HG03108 (cell line): ENCODE results near the gene AGBL5.
"Not testable (repeated sequence)": the region's sequence is repeated elsewhere in the genome, so short reads cannot be mapped to it uniquely, and the experiment has no call there.

Source experiments
- ATAC-seq: cut with Tn5 transposase; IDR thresholded peaks from one replicate; pipeline ENCODE4 v1.9.1; 2021; ENCODE audit warnings: moderate library complexity; ENCODE audit not compliant: unreplicated experiment

AGBL5 gene

DNA sequence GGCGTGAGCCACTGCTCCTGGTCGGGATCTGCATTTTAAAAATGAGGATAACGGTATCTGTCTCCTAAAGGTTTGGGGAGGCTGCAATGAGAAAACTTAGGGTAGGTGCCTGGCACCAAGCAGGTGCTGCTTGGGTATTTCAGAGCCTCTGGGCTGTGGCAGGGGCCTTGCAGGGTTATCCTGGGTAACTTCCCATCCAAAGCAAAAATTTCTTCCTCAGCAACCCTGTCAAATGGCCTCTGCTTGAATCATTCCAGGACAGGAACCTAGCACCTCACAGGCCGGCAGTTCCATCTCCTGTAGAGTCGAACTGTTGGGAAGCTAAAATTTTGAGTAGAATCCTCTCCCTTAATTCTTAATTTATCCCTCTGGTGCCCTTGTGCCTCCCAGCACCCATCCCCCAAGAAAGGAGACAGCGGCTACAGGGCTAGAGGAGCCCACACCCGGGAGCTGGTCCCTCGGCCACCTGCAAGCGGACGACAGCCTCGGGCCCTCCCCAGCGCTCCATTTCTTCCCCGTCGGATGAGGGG, 66.6 kb downstream of the AGBL5 start:
- ATAC-seq, result no peak

DNA sequence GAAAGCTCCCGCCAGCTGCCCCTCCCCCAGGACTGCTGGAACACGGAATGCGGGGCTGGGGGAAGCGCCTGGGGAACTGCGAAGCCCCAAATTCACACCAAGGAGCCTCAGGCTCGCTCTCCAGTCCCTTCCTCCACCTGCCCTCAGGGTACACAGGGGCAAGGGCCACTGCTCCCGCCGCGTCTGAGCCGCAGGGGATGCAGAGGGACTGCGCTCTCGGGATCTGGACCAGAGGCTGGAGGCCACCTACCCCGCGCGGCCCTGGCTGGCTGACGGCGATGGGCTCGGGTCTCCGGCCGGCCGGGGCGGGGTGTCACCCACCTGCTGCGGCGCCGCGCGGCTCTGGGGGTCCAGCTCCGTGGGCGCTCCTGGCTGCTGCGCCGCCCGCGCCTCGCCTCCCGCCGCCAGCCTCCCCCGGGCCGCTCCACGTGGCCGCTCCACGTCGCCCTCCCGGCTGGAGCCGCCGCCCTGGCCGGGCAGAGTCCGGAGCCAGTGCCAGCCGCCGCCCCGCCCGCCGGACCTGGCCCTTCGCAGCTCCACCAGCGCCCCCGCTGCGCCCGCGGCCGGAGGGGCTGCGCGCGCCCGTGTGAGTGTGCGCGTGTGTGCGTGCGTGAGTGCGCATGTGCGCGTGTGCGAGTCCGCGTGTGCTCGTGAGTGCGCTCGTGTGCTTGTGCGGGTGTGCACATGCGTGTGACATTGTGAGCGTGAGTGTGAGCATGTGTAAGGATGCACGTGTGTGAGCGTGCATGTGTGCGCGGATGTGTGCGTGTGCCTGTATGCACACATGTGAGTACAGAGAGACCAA, 67.3 kb downstream of the AGBL5 start, which contains the start of gene CGREF1:
Gene CGREF1, minus strand, starts transcription at position 604 of the 805 bp plus-strand sequence. CDS start 14,762 bp downstream, outside the sequence.
- no peak for ATAC-seq

DNA sequence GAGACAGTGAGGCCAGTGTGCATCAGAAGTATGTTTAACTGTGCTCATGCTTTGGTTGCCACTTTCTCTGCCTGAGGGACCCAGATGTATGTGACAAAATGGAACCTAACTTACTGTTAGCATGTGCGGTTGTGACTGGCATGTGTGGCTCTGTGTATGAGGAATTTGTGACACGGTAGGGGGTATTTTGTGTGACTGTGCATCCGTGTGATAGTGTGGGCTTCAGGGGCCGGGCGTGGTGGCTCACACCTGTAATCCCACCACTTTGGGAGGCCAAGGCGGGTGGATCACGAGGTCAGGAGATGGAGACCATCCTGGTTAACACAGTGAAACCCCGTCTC, 67.8 kb downstream of the AGBL5 start:
- not testable (repeated sequence) for ATAC-seq
